K562 (cell line): ENCODE measurements around the gene FBXO9. TPM values are rescaled to one million over a fixed set of nuclear protein-coding genes. Genes with fewer than 3 reads are reported as not detected.

Experiments
- ARID3A ChIP-seq: IDR thresholded peaks from 2 replicates; pipeline ENCODE4 v1.6.1; 2012; ENCODE audit warnings: low read depth, low read length, improper control_type of control experiment, borderline replicate concordance
- CBX3 ChIP-seq, 2 experiments: IDR thresholded peaks; 1 replicate in 1 of 2; 2 replicates in 1 of 2; pipeline ENCODE4 v1.6.1; 2012; ENCODE audit warnings: inconsistent platforms in 2 of 2, low read length in 2 of 2, borderline replicate concordance in 1 of 2, control low read depth in 1 of 2
- CHCHD3 ChIP-seq: fragments of 250-450 bp; sonication (Bioruptor Pico); IDR thresholded peaks from 2 replicates; pipeline ENCODE4 v2.1.2; 2022; ENCODE audit warnings: mild to moderate bottlenecking
- CHD2 ChIP-seq: IDR thresholded peaks from 2 replicates; pipeline ENCODE4 v1.6.1; 2011; ENCODE audit warnings: low read depth, low read length
- GATAD2A ChIP-seq: fragments of 450-650 bp; IDR thresholded peaks from 2 replicates; pipeline ENCODE4 v1.6.1; 2017
- GTF2F1 ChIP-seq: IDR thresholded peaks from 2 replicates; pipeline ENCODE4 v1.6.1; 2011; ENCODE audit warnings: low read depth, low read length, improper control_type of control experiment
- KAT7 ChIP-seq: sonication (generic); formaldehyde crosslinking; IDR thresholded peaks from 2 replicates; pipeline ENCODE4 v1.8.0; 2022; ENCODE audit warnings: missing genetic modification reagents, mild to moderate bottlenecking, borderline replicate concordance
- KLF1 ChIP-seq: fragments of 450-650 bp; IDR thresholded peaks from 2 replicates; pipeline ENCODE4 v1.6.1; 2016; ENCODE audit warnings: missing genetic modification characterization, missing compliant biosample characterization
- MBD1 ChIP-seq: fragments of 250-450 bp; sonication (Bioruptor Pico); IDR thresholded peaks from 2 replicates; pipeline ENCODE4 v1.8.0; 2022; ENCODE audit warnings: inconsistent platforms
- NR4A1 ChIP-seq, 2 experiments: fragments of 250-450 bp in 1 of 2; fragments of 450-650 bp in 1 of 2; sonication (Bioruptor Pico) in 1 of 2; IDR thresholded peaks; 2 replicates each; pipeline versions ENCODE4 v1.4.0 to v1.6.1; 2016 to 2020; ENCODE audit warnings: mild to moderate bottlenecking in 2 of 2, missing compliant biosample characterization in 1 of 2, missing genetic modification characterization in 1 of 2, moderate library complexity in 1 of 2
- RBM39 ChIP-seq: fragments of 200-400 bp; formaldehyde crosslinking; optimal IDR thresholded peaks from 2 replicates; pipeline ENCODE3; 2018; ENCODE audit warnings: low read depth, low read length
- SMAD1 ChIP-seq: fragments of 150-350 bp; IDR thresholded peaks from 2 replicates; pipeline ENCODE4 v1.6.1; 2014; ENCODE audit warnings: low read length, low read depth; ENCODE audit not compliant: partially characterized antibody
- TAL1 ChIP-seq: fragments of 450-650 bp; IDR thresholded peaks from 2 replicates; pipeline ENCODE4 v1.6.1; 2016; ENCODE audit warnings: mild to moderate bottlenecking
- TCF7L2 ChIP-seq: fragments of 150-350 bp; IDR thresholded peaks from 2 replicates; pipeline ENCODE4 v1.6.1; 2016; ENCODE audit warnings: low read depth, mild to moderate bottlenecking, low read length, moderate library complexity
- THRAP3 ChIP-seq: fragments of 450-650 bp; IDR thresholded peaks from 2 replicates; pipeline ENCODE4 v1.6.1; 2016; ENCODE audit warnings: mild to moderate bottlenecking, inconsistent platforms, borderline replicate concordance
- ZEB2 ChIP-seq: fragments of 450-650 bp; IDR thresholded peaks from 2 replicates; pipeline ENCODE4 v1.6.1; 2016
- ZFP1 ChIP-seq: fragments of 450-650 bp; formaldehyde crosslinking; IDR thresholded peaks from 2 replicates; pipeline ENCODE4 v1.4.0; 2020; ENCODE audit warnings: mild to moderate bottlenecking, mixed read lengths
- ZKSCAN3 ChIP-seq: fragments of 250-450 bp; sonication (Bioruptor Pico); IDR thresholded peaks from 2 replicates; pipeline ENCODE4 v1.4.0; 2020
- ZNF232 ChIP-seq: sonication (generic); formaldehyde crosslinking; IDR thresholded peaks from 2 replicates; pipeline ENCODE4 v1.8.0; 2022; ENCODE audit warnings: mild to moderate bottlenecking, missing genetic modification reagents
- ZNF395 ChIP-seq: fragments of 200-800 bp; sonication (Bioruptor generic); IDR thresholded peaks from 2 replicates; pipeline ENCODE4 v1.6.1; 2017; ENCODE audit warnings: missing genetic modification characterization, missing compliant biosample characterization
- ZNF696 ChIP-seq: fragments of 250-450 bp; sonication (Bioruptor Pico); conservative IDR thresholded peaks from 2 replicates; pipeline ENCODE4 v1.4.0; 2020; ENCODE audit warnings: mild to moderate bottlenecking, moderate library complexity
- polyA plus RNA-seq, 8 experiments: library from polyadenylated mRNA; depleted of rRNA in 4 of 8; stranded (reverse) in 5 of 8; unstranded in 3 of 8; fragments of >200 nt; fragmentation: Nextera tagmentation in 2 of 8; fragmentation: Illumina TruSeq in 1 of 8; extraction: Ambion mirVana in 2 of 8; extraction: Trizol in 1 of 8; gene quantifications; 2 replicates each; pipeline versions ENCODE4 v1.2.1 to v1.2.3, GENCODE V29; 2011 to 2014; ENCODE audit warnings: inconsistent platforms in 1 of 8, missing spikeins in 1 of 8
- total RNA-seq, 7 experiments: library from RNA; depleted of rRNA in 6 of 7; stranded (reverse); fragments of >200 nt in 6 of 7; fragmentation: Illumina TruSeq in 2 of 7; extraction: Trizol in 2 of 7; gene quantifications; 2 replicates each; pipeline versions ENCODE4 v1.2.1 to v1.2.3, GENCODE V29; 2011 to 2021; ENCODE audit warnings: low replicate concordance in 1 of 7
- TF ChIP-seq, protein P1 (sequence below): fragments of 450-650 bp; IDR thresholded peaks from 2 replicates; pipeline ENCODE4 v1.6.1; 2018; ENCODE audit not compliant: partially characterized antibody

FBXO9 gene
- total and polyA plus RNA-seq, 9 of the 15 experiments (the other 6 are each of a cell fraction or from before 2014, with no cell fraction given): 10.1 to 85.3 (median 51.4) TPM

DNA sequence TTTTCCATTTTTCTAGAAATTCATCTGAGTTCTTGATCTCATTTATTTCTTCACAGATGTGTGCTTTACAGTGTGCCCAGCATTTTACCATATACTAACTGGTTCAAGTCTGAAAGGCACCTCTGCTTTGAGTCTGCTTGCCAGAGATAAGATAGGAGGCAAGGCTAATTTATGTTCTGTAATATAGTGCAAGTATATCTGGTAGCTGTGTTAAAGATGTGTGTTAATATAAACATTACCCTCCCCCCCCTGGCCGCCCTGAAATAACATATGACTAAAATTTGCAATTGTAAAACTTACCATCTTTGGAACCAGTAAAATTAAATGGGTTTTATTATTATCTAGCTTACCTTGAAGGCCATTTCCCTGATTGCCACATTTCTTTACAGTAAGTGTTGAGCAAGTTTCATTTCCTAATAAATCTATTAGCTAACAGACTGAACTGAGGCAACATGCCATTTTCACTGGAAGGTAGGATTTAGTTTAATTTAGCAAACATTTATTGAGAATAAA, 2.7 kb downstream of the FBXO9 start (continued):
- TF ChIP-seq, protein P1, sequence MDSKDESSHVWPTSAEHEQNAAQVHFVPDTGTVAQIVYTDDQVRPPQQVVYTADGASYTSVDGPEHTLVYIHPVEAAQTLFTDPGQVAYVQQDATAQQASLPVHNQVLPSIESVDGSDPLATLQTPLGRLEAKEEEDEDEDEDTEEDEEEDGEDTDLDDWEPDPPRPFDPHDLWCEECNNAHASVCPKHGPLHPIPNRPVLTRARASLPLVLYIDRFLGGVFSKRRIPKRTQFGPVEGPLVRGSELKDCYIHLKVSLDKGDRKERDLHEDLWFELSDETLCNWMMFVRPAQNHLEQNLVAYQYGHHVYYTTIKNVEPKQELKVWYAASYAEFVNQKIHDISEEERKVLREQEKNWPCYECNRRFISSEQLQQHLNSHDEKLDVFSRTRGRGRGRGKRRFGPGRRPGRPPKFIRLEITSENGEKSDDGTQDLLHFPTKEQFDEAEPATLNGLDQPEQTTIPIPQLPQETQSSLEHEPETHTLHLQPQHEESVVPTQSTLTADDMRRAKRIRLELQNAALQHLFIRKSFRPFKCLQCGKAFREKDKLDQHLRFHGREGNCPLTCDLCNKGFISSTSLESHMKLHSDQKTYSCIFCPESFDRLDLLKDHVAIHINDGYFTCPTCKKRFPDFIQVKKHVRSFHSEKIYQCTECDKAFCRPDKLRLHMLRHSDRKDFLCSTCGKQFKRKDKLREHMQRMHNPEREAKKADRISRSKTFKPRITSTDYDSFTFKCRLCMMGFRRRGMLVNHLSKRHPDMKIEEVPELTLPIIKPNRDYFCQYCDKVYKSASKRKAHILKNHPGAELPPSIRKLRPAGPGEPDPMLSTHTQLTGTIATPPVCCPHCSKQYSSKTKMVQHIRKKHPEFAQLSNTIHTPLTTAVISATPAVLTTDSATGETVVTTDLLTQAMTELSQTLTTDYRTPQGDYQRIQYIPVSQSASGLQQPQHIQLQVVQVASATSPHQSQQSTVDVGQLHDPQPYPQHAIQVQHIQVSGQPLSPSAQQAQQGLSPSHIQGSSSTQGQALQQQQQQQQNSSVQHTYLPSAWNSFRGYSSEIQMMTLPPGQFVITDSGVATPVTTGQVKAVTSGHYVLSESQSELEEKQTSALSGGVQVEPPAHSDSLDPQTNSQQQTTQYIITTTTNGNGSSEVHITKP: no peak
- TF ChIP-seq CHCHD3 (CRISPR knock-in tag): no peak
- no peak for TF ChIP-seq ZKSCAN3 (CRISPR knock-in tag)
- TF ChIP-seq ZNF232: no peak
- TF ChIP-seq ARID3A: peak; percentile 98
- no peak for TF ChIP-seq THRAP3
- no peak for TF ChIP-seq ZFP1
- TF ChIP-seq ZEB2: no peak
- no peak for TF ChIP-seq TCF7L2
- TF ChIP-seq MBD1: no peak
- no peak for TF ChIP-seq GTF2F1
- TF ChIP-seq KAT7 (CRISPR knock-in tag): no peak
- 0 out of 2 replicates have a peak, but pooled peaks have one; percentile 37 for TF ChIP-seq ZNF395 (CRISPR knock-in tag)
- TF ChIP-seq RBM39: no peak
- TF ChIP-seq CHD2: no peak
- no peak for TF ChIP-seq NR4A1 (CRISPR knock-in tag; IDR thresholded peaks at IDR 0.05)
- peak; percentile 64; the same call in 1 of the 2 replicates for TF ChIP-seq NR4A1 (tag; IDR thresholded peaks at IDR 0.05)
- 0 out of 2 replicates have a peak, but pooled peaks have one; percentile 54 for TF ChIP-seq GATAD2A
- no peak for TF ChIP-seq ZNF696 (CRISPR knock-in tag)
- no peak for TF ChIP-seq SMAD1
- TF ChIP-seq KLF1: no peak
- peak in 1 of 2 experiments; percentile 56; a peak in 1 of 3 replicates for TF ChIP-seq CBX3 (IDR thresholded peaks at IDR 0.05; ENCODE audit: borderline replicate concordance in 1 of 2, low read length in 2 of 2)
- peak; percentile 92 for TF ChIP-seq TAL1
